ENCODE data around the gene CHMP3.
"Not testable (repeated sequence)": the region's sequence is repeated elsewhere in the genome, so short reads cannot be mapped to it uniquely, and the experiment has no call there.

CHMP3 gene

GRCh38 chr2:86507600-86507999 lies 55.6 kb downstream of the CHMP3 start:
- no peak for DNase-seq (ENCODE audit: low read depth in 2 of 2)

DNA sequence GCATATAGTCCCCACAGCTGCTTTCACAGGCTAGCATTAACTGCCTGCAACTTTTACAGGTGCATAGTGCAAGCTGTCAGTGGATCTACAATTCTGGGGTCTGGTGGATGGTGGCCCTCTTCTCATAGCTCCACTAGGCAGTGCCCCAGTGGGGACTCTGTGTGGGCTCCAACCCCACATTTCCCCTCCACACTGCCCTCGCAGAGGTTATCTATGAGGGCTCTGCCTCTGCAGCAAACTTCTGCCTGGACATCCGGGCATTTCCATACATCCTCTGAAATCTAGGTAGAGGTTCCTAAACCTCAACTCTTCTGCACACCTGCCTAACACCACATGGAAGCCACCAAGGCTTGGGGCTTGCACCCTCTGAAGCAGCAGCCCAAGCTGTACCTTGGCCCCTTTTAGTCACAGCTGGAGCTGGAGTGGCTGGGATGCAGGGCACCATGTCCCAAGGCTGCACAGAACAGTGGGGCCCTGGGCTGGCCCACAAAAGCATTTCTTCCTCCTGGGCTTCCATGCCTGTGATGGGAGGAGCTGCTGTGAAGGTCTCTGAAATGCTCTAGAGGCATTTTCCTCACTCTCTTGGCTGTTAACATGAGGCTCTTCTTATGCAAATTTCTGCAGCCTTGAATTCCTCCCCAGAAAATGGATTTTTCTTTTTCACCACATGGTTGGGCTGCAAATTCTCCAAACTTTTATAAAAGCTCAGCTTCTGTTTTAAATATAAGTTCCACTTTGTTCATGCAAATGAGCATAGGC lies 62.7 kb downstream of the CHMP3 start:
- no peak for DNase-seq (ENCODE audit: low read depth in 2 of 2)

- no peak for DNase-seq (ENCODE audit: low read depth in 2 of 2)
Observed at GRCh38 chr2:86499326-86499725, 63.9 kb downstream of the CHMP3 start.

- no peak for DNase-seq (ENCODE audit: low read depth in 2 of 2)
Observed at GRCh38 chr2:86498468-86499260, 64.6 kb downstream of the CHMP3 start.

- DNase-seq (ENCODE audit: low read depth in 2 of 2), result not testable (repeated sequence)
Observed at GRCh38 chr2:86496391-86496790, 66.9 kb downstream of the CHMP3 start.

GRCh38 chr2:86492048-86492453 lies 71.2 kb downstream of the CHMP3 start:
- no peak for DNase-seq (ENCODE audit: low read depth in 2 of 2)

- no peak for DNase-seq (ENCODE audit: low read depth in 2 of 2)
Observed at GRCh38 chr2:86491088-86491487, 72.2 kb downstream of the CHMP3 start.

DNA sequence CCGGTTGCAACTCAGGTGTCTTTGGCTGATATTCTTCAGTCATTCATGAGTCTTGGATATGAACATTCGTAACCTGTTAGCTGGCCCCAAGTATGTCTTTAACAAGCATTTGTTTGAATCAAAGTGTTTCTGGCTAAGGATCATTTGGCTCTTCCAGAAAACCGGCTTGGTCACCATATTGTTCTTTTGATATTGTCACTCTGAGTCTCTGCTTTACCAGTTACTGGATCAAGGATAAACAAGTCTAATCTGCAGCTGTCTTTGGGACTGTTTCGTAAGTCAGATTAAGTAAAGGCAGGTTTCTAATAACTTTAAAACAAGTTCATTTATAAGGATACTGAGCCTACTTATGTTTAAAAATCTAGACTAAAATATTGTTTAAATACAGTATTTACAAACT lies 73.0 kb downstream of the CHMP3 start:
- no peak for DNase-seq (ENCODE audit: low read depth in 2 of 2)

DNA sequence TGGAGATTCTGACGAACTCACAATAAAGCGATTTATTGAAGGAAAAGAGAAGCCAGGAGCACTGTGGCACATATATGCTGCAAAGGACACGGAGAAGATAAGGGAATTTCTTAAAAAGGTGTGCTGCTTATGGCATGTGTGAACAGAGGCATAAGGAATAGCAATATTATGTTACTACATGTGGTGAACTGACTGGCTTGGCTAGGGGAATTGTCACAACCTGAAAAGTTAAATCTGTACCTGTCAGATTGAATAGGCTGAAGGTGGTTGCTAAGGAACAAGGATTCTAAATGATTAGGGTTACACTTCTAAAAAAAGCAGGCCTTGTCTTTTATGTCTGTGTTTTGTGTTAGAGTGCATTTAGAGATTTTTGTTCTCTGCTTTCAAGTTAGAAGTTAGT lies 73.7 kb downstream of the CHMP3 start:
- DNase-seq (ENCODE audit: low read depth in 2 of 2), result no peak

GRCh38 chr2:86488561-86489250 lies 74.5 kb downstream of the CHMP3 start:
- no peak for DNase-seq (ENCODE audit: low read depth in 2 of 2)

- DNase-seq (ENCODE audit: low read depth in 2 of 2), result no peak
Observed at GRCh38 chr2:86487062-86487461, 76.2 kb downstream of the CHMP3 start.

- no peak for DNase-seq (ENCODE audit: low read depth in 2 of 2)
Observed at GRCh38 chr2:86485802-86486201, 77.4 kb downstream of the CHMP3 start.

DNA sequence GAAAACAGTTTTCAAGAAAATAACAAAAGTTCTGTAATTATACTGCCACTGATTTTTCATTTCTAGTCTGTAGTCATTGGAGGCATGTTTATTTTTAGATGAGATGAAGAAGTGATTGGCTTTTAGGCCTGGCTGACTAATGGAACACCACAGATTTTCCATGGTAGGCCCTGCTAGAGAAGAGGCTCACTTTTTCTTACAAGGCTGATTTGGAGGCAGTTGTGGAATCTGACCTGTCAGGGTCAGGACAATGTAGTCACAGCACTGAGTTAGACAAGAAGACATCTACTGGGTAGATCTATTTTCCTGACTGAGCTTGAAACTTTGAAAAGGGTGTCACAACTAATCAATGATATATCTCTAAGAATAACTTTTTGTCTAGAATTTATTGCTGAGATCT lies 78.1 kb downstream of the CHMP3 start:
- DNase-seq (ENCODE audit: low read depth in 2 of 2), result no peak

GRCh38 chr2:86484385-86484784 lies 78.9 kb downstream of the CHMP3 start:
- DNase-seq (ENCODE audit: low read depth in 2 of 2), result no peak

- no peak for DNase-seq (ENCODE audit: low read depth in 2 of 2)
Observed at GRCh38 chr2:86482034-86482433, 81.2 kb downstream of the CHMP3 start.

DNA sequence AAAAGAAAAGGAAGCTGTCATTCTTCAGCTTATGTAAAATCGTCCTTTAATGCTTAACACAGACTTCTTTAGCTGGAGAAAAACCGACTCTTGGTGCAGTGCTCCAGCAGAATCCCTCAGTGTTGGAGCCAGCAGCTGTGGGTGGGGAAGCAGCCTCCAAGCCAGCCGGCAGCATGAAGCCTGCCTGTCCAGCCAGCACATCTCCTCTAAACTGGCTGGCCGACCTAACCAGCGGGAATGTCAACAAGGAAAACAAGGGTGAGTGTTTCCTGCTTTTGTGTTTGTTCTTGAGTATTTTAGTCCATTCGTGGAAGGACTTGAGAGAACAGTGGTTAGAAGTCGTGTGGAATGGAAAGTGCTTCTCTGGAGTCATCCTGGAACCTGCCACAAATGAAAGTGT lies 83.1 kb downstream of the CHMP3 start:
- no peak for DNase-seq (ENCODE audit: low read depth in 2 of 2)

DNA sequence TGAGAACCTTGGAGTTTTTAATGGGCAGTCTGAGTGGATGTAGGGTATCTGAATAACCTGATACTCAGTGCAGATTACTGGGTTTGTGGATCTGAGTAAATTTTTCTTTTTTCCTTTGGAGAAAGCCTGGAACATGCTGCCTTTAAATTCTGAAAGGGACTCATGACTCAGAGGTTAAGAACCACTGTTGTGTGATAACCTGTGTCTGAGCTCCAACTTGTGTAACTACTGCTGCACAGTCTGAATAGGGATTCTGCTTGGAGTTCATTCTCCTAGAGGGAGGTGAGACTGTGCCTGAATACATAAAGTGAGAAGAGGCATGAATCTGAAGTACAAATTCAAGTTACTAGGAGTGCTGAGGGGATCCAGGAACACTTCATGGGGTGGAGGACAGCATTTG lies 85.9 kb downstream of the CHMP3 start:
- DNase-seq (ENCODE audit: low read depth in 2 of 2), result no peak

GRCh38 chr2:86476918-86477317 lies 86.3 kb downstream of the CHMP3 start:
- no peak for DNase-seq (ENCODE audit: low read depth in 2 of 2)

- no peak for DNase-seq (ENCODE audit: low read depth in 2 of 2)
Observed at GRCh38 chr2:86476092-86476491, 87.2 kb downstream of the CHMP3 start.

DNA sequence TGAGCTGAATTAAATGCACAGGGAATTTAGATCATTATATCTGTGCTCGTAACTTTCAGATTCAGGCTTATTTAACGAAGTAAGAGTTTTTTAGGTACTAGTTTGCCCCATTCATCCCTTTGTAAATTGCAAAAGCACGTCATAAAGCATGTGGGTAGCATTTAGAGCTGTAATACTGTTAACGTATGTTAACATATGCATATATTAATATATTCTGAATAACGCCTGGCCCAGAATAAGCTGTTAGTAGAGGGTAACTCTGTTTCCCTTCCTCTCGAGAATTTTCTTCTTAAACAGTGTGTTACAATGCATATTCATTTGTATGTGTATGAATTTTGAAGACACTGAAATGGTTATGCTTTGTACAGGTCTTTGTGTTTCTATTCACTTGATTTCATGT lies 91.6 kb downstream of the CHMP3 start:
- DNase-seq (ENCODE audit: low read depth in 2 of 2), result no peak

GRCh38 chr2:86470890-86471289 lies 92.4 kb downstream of the CHMP3 start:
- no peak for DNase-seq (ENCODE audit: low read depth in 2 of 2)

DNA sequence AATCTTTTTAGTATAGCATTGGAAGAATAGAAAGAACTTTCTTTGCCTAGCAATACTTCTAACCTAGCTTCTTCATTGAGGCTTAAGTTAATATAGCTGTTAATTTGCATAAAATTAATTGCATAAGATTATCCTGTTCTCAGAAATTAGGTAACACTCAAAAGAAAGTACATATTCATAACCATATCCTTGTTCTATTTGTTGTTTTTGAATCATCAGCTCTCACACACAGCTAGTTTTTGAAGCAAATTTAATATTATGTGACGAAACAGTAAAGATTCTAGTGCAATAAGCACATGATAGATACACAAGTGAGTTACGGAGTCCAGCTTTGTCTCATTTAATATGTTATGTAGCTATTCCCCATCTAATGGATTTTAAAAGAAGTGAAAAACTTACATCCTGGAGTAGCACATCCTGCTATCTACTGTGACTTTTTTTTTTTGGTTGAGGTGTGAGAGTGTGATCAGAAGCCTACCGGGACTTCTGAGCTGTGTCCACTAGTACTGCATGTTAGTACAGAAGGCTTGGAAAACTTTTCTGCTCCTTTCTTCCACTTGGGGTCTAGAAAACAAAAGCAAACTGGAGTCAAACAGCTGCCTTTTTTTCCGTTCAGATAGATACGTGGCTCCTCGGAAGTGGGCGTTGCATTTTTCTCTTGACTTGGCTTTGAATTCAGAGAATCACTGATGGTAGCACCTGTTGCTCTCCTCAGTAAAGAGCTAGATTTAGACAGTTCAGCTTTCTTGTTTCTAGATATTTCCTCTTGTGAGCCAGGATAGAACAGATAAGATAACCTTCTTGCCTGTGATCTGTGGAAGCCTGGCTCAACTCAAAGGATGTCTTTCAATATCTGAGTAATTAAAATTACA lies 94.8 kb downstream of the CHMP3 start:
- DNase-seq (ENCODE audit: low read depth in 2 of 2), result no peak
